Measurements from ENCODE around the gene MRPL4. TPM values are rescaled to one million over a fixed set of nuclear protein-coding genes. Genes with fewer than 3 reads are reported as not detected.

The MRPL4 gene

DNA sequence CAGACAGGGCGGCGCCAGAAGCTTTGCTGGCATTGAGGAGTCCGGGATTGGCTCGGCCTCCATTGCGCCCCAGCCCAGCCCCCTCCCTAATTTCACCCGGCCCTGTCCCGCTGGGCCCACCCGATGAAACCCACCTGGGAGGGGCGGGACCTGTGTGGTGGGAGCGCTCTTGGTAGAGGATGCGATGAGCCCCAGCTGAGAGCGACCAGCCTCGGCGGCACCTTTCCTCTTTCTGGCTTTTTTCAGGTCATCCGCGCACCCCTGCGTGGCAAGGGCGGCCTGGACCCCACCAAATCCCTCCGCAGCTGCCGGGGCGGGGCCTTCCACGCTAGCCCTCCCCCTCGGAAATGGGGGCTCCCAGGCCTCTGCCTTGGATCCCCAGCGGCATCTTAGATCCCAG lies 57.4 kb downstream of the MRPL4 start, which contains the start of gene ZGLP1:
Gene ZGLP1 (minus strand): TSS at position 393 of the 400 bp plus-strand sequence.
- H3K79me2 ChIP-seq (ENCODE audit: control insufficient read depth, insufficient read depth, low read length), result no peaks in the 10 kb centered on the region
- H3K36me3 ChIP-seq (ENCODE audit: control insufficient read depth, insufficient read depth, low read length), result no peaks in the 10 kb centered on the region
- H3K18ac ChIP-seq (ENCODE audit: low read length), result no peak within 1 kb of the TSS
- no peak within 1 kb of the TSS for H3K4me2 ChIP-seq (ENCODE audit: low read length)
- no peaks in the 10 kb centered on the region for H3K79me1 ChIP-seq (ENCODE audit: low read length)
- WGBS (ENCODE audit: extremely low coverage, insufficient coverage, low lambda C conversion rate), result no CpG with 5 or more reads among the region's 24 CpGs
- no peak within 1 kb of the TSS for H3K9ac ChIP-seq (ENCODE audit: low read length)
- H2BK120ac ChIP-seq (ENCODE audit: low read depth, low read length), result no peak within 1 kb of the TSS
- H3K4me1 ChIP-seq (ENCODE audit: control insufficient read depth, low read depth, low read length), result no peaks in the 10 kb centered on the region
- no peak within 1 kb of the TSS for H4K8ac ChIP-seq (ENCODE audit: low read depth, low read length)
- H3K23ac ChIP-seq (ENCODE audit: low read length), result no peak within 1 kb of the TSS
- no peak within 1 kb of the TSS for H2BK15ac ChIP-seq (replicated peaks; ENCODE audit: low read depth)
- H3K4ac ChIP-seq (ENCODE audit: low read depth, low read length), result no peak within 1 kb of the TSS
- no peak within 1 kb of the TSS for H4K5ac ChIP-seq (ENCODE audit: low read length)
- H3K27me3 ChIP-seq (ENCODE audit: insufficient read depth, low read length, poor library complexity), result no peaks in the 10 kb centered on the region
- no peak within 1 kb of the TSS for H2BK5ac ChIP-seq (ENCODE audit: low read length)
- no peak for DNase-seq
- H3K4me3 ChIP-seq (ENCODE audit: low read length), result no peak within 1 kb of the TSS
- no peak within 1 kb of the TSS for H2AK5ac ChIP-seq (ENCODE audit: low read length)
- no peak within 1 kb of the TSS for H3K56ac ChIP-seq (ENCODE audit: low read length)
- no peak within 1 kb of the TSS for H3K27ac ChIP-seq (ENCODE audit: low read depth, low read length)

Small RNA genes lying within 50 kb of the gene (small RNA-seq; reads per million reads assigned to genes)
- gene AC011511.1 (ENCODE audit: insufficient read depth) (not detected), gene MIR4322 (ENCODE audit: insufficient read depth) (not detected)
